Measurements from ENCODE around the gene ELK3.

Gene ELK3

DNA sequence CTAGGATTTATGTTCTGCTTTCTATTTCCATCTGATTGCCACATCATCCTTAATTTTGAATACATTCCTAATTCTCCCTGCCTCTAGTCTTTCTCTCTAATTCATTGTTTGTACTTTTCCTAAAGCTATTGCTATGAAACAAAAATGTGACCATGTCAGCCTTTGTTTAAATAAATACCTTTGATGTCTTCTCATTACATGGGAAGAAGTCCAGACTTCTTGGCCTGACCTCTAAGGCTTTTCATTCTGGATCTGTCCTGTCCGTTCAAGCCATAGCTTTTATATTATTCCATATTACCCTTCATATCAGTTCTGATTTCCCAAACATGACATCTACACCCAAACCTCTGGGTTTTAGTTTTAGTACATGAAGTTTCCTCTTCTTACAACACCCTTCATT lies 114.7 kb downstream of the ELK3 start:
- H3K27me3 ChIP-seq (ENCODE audit: insufficient read depth, low read length, poor library complexity, severe bottlenecking): no peaks in the 10 kb centered on the region
- TF ChIP-seq, protein P1, sequence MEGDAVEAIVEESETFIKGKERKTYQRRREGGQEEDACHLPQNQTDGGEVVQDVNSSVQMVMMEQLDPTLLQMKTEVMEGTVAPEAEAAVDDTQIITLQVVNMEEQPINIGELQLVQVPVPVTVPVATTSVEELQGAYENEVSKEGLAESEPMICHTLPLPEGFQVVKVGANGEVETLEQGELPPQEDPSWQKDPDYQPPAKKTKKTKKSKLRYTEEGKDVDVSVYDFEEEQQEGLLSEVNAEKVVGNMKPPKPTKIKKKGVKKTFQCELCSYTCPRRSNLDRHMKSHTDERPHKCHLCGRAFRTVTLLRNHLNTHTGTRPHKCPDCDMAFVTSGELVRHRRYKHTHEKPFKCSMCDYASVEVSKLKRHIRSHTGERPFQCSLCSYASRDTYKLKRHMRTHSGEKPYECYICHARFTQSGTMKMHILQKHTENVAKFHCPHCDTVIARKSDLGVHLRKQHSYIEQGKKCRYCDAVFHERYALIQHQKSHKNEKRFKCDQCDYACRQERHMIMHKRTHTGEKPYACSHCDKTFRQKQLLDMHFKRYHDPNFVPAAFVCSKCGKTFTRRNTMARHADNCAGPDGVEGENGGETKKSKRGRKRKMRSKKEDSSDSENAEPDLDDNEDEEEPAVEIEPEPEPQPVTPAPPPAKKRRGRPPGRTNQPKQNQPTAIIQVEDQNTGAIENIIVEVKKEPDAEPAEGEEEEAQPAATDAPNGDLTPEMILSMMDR (conservative IDR thresholded peaks at IDR 0.05; ENCODE audit: low read length): no peak
- TF ChIP-seq EZH2phosphoT487 (IDR thresholded peaks at IDR 0.05; ENCODE audit: borderline replicate concordance): no peak
- H3K9ac ChIP-seq (ENCODE audit: low read depth, low read length, poor library complexity, severe bottlenecking): no peak overlapping the region
- no peaks in the 10 kb centered on the region for H3F3A ChIP-seq (ENCODE audit: low read depth)
- no peaks in the 10 kb centered on the region for H3K9me3 ChIP-seq (ENCODE audit: insufficient read depth, low read depth, low read length)
- no peak overlapping the region for H3K4me2 ChIP-seq (ENCODE audit: low read depth, low read length, poor library complexity, severe bottlenecking)
- H3K4me1 ChIP-seq (ENCODE audit: insufficient read depth, low read length, poor library complexity, severe bottlenecking): no peaks in the 10 kb centered on the region
- no peak overlapping the region for H2AFZ ChIP-seq (ENCODE audit: low read length)
- no peaks in the 10 kb centered on the region for H4K20me1 ChIP-seq (ENCODE audit: insufficient read depth, low read length, poor library complexity, severe bottlenecking)
- peaks cover 15% of the 10 kb centered on the region for H3K79me2 ChIP-seq (ENCODE audit: insufficient read depth, low read length)
- H3K9me2 ChIP-seq (replicated peaks; ENCODE audit: low read depth, low read length): no peaks in the 10 kb centered on the region
- H3K4me3 ChIP-seq (ENCODE audit: low read length, poor library complexity, severe bottlenecking): no peak overlapping the region
- peaks cover 32% of the 10 kb centered on the region for H3K36me3 ChIP-seq (ENCODE audit: insufficient read depth, low read length)

DNA sequence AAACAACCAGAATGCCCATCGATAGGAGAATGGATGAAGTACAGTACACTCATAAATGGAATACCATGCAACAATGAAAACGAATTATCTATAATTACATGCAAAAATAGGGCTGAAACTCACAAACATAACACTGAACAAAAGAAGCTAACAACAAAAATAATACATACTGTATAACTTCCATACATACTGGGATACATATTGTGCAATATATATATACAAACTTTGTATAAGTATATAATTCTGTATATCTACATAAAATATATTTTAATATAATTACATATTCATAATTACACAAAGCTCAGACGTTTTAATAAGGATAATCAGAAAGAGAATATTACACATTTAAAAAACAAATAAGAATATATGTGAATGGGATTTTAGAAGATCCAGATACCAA lies 115.9 kb downstream of the ELK3 start:
- H3K9me3 ChIP-seq (ENCODE audit: insufficient read depth, low read depth, low read length): no peaks in the 10 kb centered on the region
- H3K4me1 ChIP-seq (ENCODE audit: insufficient read depth, low read length, poor library complexity, severe bottlenecking): no peaks in the 10 kb centered on the region
- no peak overlapping the region for H2AFZ ChIP-seq (ENCODE audit: low read length)
- TF ChIP-seq, protein P1 (conservative IDR thresholded peaks at IDR 0.05; ENCODE audit: low read length): no peak
- no peak for TF ChIP-seq EZH2phosphoT487 (IDR thresholded peaks at IDR 0.05; ENCODE audit: borderline replicate concordance)
- H3K79me2 ChIP-seq (ENCODE audit: insufficient read depth, low read length): peaks cover 25% of the 10 kb centered on the region
- H3K9me2 ChIP-seq (replicated peaks; ENCODE audit: low read depth, low read length): no peaks in the 10 kb centered on the region
- no peak overlapping the region for H3K4me2 ChIP-seq (ENCODE audit: low read depth, low read length, poor library complexity, severe bottlenecking)
- no peak overlapping the region for H3K9ac ChIP-seq (ENCODE audit: low read depth, low read length, poor library complexity, severe bottlenecking)
- H3F3A ChIP-seq (ENCODE audit: low read depth): no peaks in the 10 kb centered on the region
- peaks cover 32% of the 10 kb centered on the region for H3K36me3 ChIP-seq (ENCODE audit: insufficient read depth, low read length)
- H3K27me3 ChIP-seq (ENCODE audit: insufficient read depth, low read length, poor library complexity, severe bottlenecking): no peaks in the 10 kb centered on the region
- no peak overlapping the region for H3K4me3 ChIP-seq (ENCODE audit: low read length, poor library complexity, severe bottlenecking)
- no peaks in the 10 kb centered on the region for H4K20me1 ChIP-seq (ENCODE audit: insufficient read depth, low read length, poor library complexity, severe bottlenecking)

DNA sequence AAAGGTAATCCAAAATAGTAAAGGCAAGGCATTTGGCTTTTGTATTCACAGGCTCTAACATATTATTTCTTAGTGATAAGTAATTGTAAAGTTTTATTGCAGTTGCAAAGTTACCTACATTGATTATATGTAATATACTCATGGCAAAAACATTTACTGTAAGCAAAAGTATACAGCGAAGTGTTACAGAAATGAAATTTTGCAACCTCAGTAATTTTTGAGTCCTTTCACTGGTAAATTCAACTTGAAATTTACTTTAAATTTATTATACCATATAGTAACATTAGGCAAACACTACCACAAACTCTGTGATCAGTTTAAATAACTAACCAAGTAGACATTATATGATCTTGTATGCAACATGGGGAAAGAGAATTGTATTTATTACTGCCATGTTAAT lies 117.0 kb downstream of the ELK3 start:
- Histone ChIP-seq H3F3A (ENCODE audit: low read depth) (no peaks in the 10 kb centered on the region), H3K4me3 (ENCODE audit: low read length, poor library complexity, severe bottlenecking) (no peak overlapping the region), H3K4me1 (ENCODE audit: insufficient read depth, low read length, poor library complexity, severe bottlenecking) (peaks cover 6% of the 10 kb centered on the region), H3K79me2 (ENCODE audit: insufficient read depth, low read length) (peaks cover 25% of the 10 kb centered on the region), H4K20me1 (ENCODE audit: insufficient read depth, low read length, poor library complexity, severe bottlenecking) (no peaks in the 10 kb centered on the region), H2AFZ (ENCODE audit: low read length) (no peak overlapping the region), H3K4me2 (ENCODE audit: low read depth, low read length, poor library complexity, severe bottlenecking) (no peak overlapping the region), H3K9me2 (replicated peaks; ENCODE audit: low read depth, low read length) (no peaks in the 10 kb centered on the region), H3K27me3 (ENCODE audit: insufficient read depth, low read length, poor library complexity, severe bottlenecking) (no peaks in the 10 kb centered on the region), H3K9me3 (ENCODE audit: insufficient read depth, low read depth, low read length) (no peaks in the 10 kb centered on the region), H3K9ac (ENCODE audit: low read depth, low read length, poor library complexity, severe bottlenecking) (no peak overlapping the region), H3K36me3 (ENCODE audit: insufficient read depth, low read length) (peaks cover 32% of the 10 kb centered on the region)
- TF ChIP-seq, protein P1 (conservative IDR thresholded peaks at IDR 0.05; ENCODE audit: low read length): no peak
- TF ChIP-seq EZH2phosphoT487 (IDR thresholded peaks at IDR 0.05; ENCODE audit: borderline replicate concordance): no peak

All from Loucy (cell line).